WTC11 (cell line): ENCODE measurements around the gene KRTAP1-4.

ENCODE experiments used
- CREB1 ChIP-seq: sonication (generic); formaldehyde crosslinking; IDR thresholded peaks from 2 replicates; pipeline ENCODE4 v1.8.0; 2023; ENCODE audit warnings: mild to moderate bottlenecking, missing genetic modification reagents
- CREM ChIP-seq: sonication (generic); formaldehyde crosslinking; IDR thresholded peaks from 2 replicates; pipeline ENCODE4 v1.8.1; 2022; ENCODE audit warnings: mild to moderate bottlenecking, missing genetic modification reagents, moderate library complexity
- ETV6 ChIP-seq: sonication (generic); formaldehyde crosslinking; IDR thresholded peaks from 2 replicates; pipeline ENCODE4 v1.8.1; 2022; ENCODE audit warnings: mild to moderate bottlenecking, missing genetic modification reagents
- FOXK1 ChIP-seq: sonication (generic); formaldehyde crosslinking; IDR thresholded peaks from 2 replicates; pipeline ENCODE4 v1.8.0; 2022; ENCODE audit warnings: mild to moderate bottlenecking, moderate library complexity, missing genetic modification reagents
- SMAD3 ChIP-seq: sonication (generic); formaldehyde crosslinking; IDR thresholded peaks from 2 replicates; pipeline ENCODE4 v1.8.0; 2022; ENCODE audit warnings: missing genetic modification reagents, mild to moderate bottlenecking, borderline replicate concordance
- SMAD4 ChIP-seq: sonication (generic); formaldehyde crosslinking; IDR thresholded peaks from 2 replicates; pipeline ENCODE4 v1.8.0; 2022; ENCODE audit warnings: mild to moderate bottlenecking, missing genetic modification reagents
- TEAD4 ChIP-seq: sonication (generic); formaldehyde crosslinking; IDR thresholded peaks from 2 replicates; pipeline ENCODE4 v1.8.0; 2022; ENCODE audit warnings: mild to moderate bottlenecking, missing genetic modification reagents
- ZNF263 ChIP-seq: sonication (generic); formaldehyde crosslinking; IDR thresholded peaks from 2 replicates; pipeline ENCODE4 v1.8.1; 2022; ENCODE audit warnings: low read depth, mild to moderate bottlenecking, moderate library complexity, missing genetic modification reagents
- ZNF416 ChIP-seq: fragments of 250-450 bp; sonication (Bioruptor Pico); IDR thresholded peaks from 2 replicates; pipeline ENCODE4 v1.9.0; 2021; ENCODE audit warnings: mild to moderate bottlenecking, inconsistent platforms
- TF ChIP-seq, protein P1 (sequence below): sonication (generic); formaldehyde crosslinking; conservative IDR thresholded peaks from 2 replicates; pipeline ENCODE4 v1.8.1; 2022; ENCODE audit warnings: mild to moderate bottlenecking, missing genetic modification reagents
- TF ChIP-seq, protein P2 (sequence below): fragments of 200-600 bp; IDR thresholded peaks from 2 replicates; pipeline ENCODE4 v1.8.0; 2022; ENCODE audit warnings: antibody characterized with exemption
- TF ChIP-seq, protein P3 (sequence below): sonication (generic); formaldehyde crosslinking; IDR thresholded peaks from 2 replicates; pipeline ENCODE4 v1.8.0; 2022; ENCODE audit warnings: mild to moderate bottlenecking, missing genetic modification reagents

DNA sequence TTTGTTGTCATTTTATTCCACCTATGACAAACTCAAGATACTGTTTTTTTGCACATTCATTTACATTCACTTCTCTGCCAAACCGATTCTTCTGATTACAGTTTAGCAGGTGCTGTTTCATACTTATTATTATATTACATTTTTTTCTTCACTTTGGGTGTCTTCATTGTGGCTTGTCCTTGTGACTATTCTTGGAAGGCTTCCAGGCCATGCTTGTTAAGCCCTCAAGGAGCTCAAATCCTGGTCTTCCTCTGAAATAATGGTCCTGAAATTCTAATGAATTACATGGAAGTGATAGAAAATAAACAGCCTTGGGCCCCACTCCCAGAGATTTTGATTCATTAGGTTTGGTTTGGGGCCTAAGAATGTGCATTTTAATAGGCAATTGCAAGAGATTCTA, 34.3 kb upstream of the KRTAP1-4 start:
- TF ChIP-seq, protein P1, sequence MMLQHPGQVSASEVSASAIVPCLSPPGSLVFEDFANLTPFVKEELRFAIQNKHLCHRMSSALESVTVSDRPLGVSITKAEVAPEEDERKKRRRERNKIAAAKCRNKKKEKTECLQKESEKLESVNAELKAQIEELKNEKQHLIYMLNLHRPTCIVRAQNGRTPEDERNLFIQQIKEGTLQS (CRISPR knock-in tag): no peak
- TF ChIP-seq, protein P2, sequence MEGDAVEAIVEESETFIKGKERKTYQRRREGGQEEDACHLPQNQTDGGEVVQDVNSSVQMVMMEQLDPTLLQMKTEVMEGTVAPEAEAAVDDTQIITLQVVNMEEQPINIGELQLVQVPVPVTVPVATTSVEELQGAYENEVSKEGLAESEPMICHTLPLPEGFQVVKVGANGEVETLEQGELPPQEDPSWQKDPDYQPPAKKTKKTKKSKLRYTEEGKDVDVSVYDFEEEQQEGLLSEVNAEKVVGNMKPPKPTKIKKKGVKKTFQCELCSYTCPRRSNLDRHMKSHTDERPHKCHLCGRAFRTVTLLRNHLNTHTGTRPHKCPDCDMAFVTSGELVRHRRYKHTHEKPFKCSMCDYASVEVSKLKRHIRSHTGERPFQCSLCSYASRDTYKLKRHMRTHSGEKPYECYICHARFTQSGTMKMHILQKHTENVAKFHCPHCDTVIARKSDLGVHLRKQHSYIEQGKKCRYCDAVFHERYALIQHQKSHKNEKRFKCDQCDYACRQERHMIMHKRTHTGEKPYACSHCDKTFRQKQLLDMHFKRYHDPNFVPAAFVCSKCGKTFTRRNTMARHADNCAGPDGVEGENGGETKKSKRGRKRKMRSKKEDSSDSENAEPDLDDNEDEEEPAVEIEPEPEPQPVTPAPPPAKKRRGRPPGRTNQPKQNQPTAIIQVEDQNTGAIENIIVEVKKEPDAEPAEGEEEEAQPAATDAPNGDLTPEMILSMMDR: no peak
- TF ChIP-seq, protein P3, sequence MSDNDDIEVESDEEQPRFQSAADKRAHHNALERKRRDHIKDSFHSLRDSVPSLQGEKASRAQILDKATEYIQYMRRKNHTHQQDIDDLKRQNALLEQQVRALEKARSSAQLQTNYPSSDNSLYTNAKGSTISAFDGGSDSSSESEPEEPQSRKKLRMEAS (CRISPR knock-in tag): no peak
- TF ChIP-seq ZNF416 (CRISPR knock-in tag) (no peak), SMAD4 (CRISPR knock-in tag) (no peak), ZNF263 (no peak), CREB1 (CRISPR knock-in tag) (no peak), CREM (CRISPR knock-in tag) (no peak), ETV6 (CRISPR knock-in tag) (no peak), SMAD3 (CRISPR knock-in tag) (no peak), FOXK1 (CRISPR knock-in tag) (no peak), TEAD4 (CRISPR knock-in tag) (no peak)
